ENCODE data around the gene COMP.

COMP gene

GRCh38 chr19:18768997-18769891 is 21.9 kb downstream of the COMP start:
- DNase-seq = no peak

DNA sequence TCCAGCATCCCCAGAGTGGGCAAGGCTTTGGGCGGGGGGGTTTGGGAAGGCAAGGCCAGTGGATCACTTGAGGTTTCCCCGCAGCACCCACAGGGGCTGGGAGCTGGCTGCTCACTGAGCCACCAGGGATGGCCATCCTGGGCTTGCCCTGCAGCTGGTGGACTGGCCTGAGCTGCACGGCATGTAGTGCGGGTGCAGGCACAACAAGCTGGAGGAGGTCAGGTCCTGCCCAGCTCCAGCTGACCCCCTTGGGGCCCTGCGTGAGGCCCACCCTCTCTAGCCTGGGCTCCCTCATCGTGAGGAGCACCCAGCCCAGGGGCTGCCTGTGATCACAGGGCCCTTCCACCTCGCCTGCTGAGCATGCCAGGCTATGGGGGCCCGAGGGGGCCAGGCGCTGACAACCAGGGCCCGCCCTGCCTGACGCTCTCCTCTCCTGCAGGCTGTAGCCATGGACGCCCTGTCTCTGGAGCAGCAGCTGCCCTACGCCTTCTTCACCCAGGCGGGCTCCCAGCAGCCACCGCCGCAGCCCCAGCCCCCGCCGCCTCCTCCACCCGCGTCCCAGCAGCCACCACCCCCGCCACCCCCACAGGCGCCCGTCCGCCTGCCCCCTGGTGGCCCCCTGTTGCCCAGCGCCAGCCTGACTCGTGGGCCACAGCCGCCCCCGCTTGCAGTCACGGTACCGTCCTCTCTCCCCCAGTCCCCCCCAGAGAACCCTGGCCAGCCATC is 22.9 kb downstream of the COMP start:
- DNase-seq = no peak

DNA sequence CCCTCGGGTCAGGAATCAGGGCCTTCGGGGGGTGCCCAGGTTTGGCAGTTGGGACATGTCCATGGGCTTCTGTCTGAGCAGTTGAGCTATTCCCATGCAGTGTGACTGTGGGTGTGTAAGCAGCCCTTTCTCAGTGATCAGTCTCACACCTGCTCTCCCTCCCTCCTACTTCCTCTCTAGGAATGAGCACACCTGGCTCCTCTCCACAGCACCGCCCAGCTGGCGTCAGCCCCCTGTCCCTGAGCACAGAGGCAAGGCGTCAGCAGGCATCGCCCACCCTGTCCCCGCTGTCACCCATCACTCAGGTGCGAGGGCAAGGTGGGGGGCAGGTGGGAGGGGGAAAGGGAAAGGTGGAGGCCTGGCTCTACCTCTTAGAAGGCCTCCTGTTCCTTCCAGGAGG is 25.9 kb downstream of the COMP start:
- DNase-seq = no peak

DNA sequence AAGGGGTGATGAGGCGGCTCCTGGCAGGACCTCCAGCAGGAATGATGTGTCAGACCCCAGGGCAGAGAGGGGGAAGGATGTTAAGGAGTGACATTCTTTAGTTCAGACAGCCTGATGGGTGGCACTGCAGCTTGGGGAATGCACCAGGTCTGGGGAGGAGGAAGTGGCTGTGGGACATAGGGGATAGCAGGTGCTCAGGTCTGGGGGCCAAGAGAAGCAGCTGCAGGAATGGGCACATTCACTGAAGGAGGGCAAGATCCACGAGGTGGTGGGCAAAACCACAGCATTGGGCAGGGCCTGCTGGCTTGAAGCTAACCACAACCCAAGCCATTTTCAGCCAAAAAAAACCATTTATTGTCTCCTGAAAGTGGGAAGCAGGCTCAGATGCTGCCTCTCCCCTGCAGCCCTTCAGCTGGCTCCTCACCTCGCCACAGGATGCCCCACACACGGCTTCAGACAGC is 26.5 kb downstream of the COMP start:
- DNase-seq = no peak

- no peak for DNase-seq
These were observed 27.2 kb downstream of the COMP start for GRCh38 chr19:18763674-18764590.

DNA sequence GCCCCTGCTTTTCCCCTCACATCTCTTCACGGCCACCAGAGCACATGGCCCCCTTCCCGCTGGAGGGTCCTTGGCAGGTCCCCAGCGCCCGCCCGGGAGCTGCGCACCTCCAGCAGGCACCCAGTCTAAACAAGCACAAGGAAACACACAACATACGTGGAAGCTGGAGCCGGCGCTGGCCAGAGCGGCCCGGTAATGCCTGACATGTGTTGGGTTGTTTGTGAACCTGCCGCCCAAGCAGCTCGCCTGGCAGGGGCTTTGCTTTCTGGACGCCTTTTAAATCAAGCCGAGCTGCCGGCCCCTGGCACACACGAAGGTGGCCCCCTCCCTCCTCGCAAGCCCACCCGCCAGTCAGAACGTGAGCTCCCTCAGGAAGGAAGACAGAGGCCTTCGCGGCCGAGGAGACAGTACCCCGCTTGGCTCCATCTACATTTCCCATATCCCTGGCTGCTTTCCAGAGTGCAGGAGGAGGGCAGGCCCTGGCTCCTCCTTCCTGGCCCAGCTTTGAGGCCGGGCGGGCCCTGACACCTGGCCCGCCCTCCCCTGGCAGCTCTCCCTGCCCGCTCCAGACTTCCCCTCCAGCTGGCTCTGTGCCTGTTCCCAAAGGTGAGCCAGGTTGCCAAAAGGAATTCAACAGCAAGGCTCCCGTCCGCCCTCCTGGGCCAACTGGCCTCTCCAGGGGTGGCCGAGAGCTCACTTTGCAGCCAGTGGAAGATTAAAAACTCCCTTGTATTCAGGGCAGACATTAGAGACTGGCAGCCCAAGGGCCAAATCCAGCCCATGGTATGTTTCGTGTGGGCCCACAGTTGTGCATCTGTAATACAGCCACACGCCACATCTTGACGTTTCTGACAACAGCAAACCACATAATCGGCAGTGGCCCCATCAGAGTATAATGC is 28.7 kb downstream of the COMP start:
- peak; percentile 82 for DNase-seq

GRCh38 chr19:18761531-18762110 is 29.5 kb downstream of the COMP start:
- no peak for DNase-seq

- no peak for DNase-seq
These were observed 30.4 kb downstream of the COMP start for GRCh38 chr19:18760440-18761383.

DNA sequence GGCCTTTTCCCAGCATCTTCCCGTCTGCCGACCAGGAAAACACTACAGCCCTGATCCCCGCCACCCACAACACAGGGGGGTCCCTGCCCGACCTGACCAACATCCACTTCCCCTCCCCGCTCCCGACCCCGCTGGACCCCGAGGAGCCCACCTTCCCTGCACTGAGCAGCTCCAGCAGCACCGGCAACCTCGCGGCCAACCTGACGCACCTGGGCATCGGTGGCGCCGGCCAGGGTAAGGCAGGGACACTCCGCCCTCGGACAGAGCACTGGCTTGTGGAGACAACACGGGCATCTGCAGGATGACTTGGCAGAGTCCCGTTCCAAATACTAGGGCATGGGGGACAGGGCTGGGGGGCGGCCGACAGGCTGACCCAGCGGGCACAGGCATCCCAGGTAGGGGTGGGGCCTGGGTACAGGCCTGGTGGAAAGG is 31.1 kb downstream of the COMP start:
- no peak for DNase-seq

GRCh38 chr19:18759304-18759994 is 31.7 kb downstream of the COMP start:
- no peak for DNase-seq

GRCh38 chr19:18756896-18757295 is 34.2 kb downstream of the COMP start:
- DNase-seq = no peak

DNA sequence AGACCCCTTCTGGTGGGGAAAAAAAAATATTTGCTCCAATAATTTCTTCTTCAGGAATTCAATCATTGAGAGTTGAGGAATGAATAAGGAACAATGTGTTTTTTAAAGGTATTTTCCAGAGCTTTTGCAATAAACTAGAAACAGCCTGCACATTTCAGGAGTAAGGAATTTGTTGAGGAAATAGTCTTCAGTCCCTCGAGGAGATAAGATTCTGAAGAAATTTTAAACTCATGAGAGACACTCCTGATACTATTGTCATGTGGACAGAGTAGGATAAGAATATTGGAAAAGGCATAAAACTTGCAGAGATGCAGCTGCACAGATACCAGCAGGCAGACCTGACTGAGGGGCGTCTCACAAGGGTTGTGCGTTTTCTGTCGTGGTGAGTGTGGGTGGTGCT is 36.6 kb downstream of the COMP start:
- no peak for DNase-seq

DNA sequence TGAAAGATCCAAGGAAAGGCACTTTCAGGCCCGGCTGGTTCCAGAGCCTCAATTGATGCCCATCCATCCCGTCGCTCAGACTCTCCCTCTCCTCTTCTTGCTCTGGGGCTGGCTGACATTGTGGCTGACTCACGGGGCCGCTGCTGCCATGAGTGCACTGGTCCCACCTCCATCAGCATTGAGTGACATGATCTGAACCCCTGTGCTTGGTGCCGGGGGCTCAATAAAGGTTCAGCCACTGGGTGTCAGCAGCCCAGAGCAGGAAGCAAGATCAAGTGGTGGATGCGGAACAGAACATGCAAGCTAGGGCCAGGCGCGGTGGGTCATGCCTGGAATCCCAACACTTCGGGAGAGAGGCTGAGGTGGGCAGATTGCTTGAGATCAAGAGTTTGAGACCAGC is 39.5 kb downstream of the COMP start:
- no peak for DNase-seq

- DNase-seq = no peak
These were observed 40.7 kb downstream of the COMP start for GRCh38 chr19:18750295-18750970.

- no peak for DNase-seq
These were observed 41.5 kb downstream of the COMP start for GRCh38 chr19:18749362-18750231.

DNA sequence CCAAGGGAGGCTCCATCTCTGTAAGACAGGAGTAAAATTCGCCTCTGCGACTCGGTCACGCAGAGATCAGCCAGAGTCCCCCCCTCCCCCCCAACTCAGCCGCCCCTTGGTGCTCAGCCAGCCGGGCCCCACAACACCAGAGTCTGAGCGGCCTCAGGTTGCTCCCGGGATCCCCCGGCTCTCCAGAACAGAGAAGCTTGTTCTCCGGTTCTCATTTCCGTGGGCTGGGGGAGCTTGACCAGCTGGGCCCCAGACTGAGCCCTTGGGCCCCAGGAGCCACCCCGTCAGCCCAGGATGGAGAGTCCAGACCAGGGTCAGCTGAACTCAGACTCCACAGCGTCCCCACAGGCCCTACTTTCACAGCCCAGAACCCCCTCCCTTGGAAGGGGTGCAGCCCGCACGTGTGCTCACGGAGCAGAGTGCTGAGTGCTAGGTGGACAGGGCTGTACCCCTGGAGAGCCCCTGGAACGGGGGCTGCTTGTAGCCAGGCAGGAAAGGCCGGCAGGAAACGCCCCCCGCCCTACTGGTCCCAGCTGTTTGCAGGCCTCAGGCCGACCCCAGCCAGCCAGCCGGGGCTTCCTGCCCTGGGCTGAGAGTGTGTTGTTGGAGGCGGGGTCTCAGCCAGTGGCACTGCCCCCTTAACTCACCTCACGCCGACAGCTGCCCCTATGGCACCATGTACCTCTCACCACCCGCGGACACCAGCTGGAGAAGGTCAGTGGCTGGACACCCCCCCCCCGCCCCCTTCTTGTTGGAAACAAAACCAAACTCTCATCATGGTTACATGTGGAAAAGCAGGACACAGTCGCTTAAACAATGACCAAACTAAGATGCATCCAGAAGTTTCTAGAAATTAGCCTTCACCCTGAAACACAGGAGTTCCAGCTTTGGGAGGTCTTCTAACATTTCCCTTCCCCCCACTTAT is 44.4 kb downstream of the COMP start:
- no peak for DNase-seq

GRCh38 chr19:18745931-18746330 is 45.2 kb downstream of the COMP start:
- DNase-seq = no peak
